GDM1 (cell line): ENCODE data around the gene TUT4.

Experiments used
- DNase-seq: peaks from one replicate; lab custom pipeline; 2025; lab: John Stamatoyannopoulos, UW

The TUT4 gene

GRCh38 chr1:52472384-52472783, 80.5 kb downstream of the TUT4 start:
- no peak for DNase-seq

GRCh38 chr1:52469108-52469507, 83.8 kb downstream of the TUT4 start:
- no peak for DNase-seq

- DNase-seq: no peak
These were observed 89.0 kb downstream of the TUT4 start for GRCh38 chr1:52463891-52464290.

- no peak for DNase-seq
These were observed 91.1 kb downstream of the TUT4 start for GRCh38 chr1:52461821-52462220.

DNA sequence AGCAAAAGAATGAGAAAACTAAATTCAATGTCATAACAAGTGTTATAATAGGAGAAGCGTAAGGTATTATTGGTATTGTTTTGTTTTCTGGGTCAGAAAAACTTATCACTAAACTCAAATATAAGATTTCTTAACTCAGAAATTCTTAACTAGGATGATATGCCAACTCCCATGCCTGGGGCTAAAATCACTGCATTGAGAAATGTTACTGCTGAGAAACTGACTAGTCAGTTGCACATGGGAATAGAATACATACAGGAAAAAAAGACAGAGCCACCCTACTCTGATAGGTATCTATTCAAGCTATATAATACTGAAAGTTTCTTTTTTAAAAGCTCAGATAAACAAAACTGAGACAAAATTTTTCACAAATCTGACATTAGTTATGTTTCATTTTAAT, 92.2 kb downstream of the TUT4 start:
- DNase-seq: no peak

- no peak for DNase-seq
These were observed 97.2 kb downstream of the TUT4 start for GRCh38 chr1:52455686-52456085.

DNA sequence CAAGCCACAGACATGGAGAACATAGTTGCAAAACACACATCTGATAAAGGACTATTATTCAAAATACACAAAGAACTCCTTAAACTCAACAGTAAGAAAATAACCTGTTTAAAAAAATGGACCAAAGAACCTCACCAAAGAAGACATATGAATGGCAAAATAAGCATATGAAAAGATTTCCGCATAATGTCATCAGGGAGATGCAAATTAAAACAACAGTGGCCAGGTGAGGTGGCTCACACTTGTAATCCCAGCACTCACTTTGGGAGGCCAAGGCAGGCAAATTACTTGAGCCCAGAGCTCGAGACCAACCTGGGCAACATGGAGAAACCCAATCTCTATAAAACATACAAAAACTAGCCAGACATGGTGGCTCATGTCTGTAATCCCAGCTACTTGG, 98.1 kb downstream of the TUT4 start:
- no peak for DNase-seq

- DNase-seq: no peak
These were observed 98.8 kb downstream of the TUT4 start for GRCh38 chr1:52454127-52454526.

GRCh38 chr1:52444463-52444862, 108.4 kb downstream of the TUT4 start:
- no peak for DNase-seq

- DNase-seq: no peak
These were observed 112.9 kb downstream of the TUT4 start for GRCh38 chr1:52439976-52440375.

- DNase-seq: no peak
These were observed 116.1 kb downstream of the TUT4 start for GRCh38 chr1:52436817-52437216.

- no peak for DNase-seq
These were observed 117.2 kb downstream of the TUT4 start for GRCh38 chr1:52435650-52436049.

- no peak for DNase-seq
These were observed 117.7 kb downstream of the TUT4 start for GRCh38 chr1:52435211-52435610.

GRCh38 chr1:52432807-52433206, 120.1 kb downstream of the TUT4 start:
- DNase-seq: no peak

DNA sequence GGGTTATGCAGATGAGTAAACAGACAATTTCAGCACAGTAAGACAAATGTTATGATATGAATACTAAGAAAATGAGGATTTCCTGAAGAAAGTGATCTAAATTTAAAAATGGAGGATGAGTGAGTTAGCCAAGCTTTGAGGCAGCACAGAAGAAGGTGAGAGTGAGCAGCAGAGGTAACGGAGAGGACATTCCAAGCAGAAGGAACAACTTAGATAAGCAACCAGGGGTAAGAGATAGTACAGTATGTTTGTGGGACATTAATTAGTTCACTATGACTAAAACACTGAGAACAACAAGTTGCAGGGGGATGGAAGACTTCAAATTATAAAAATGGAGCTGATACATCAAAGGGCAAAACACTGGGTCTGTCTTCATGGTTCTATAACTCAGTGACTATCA, 125.7 kb downstream of the TUT4 start:
- DNase-seq: no peak

DNA sequence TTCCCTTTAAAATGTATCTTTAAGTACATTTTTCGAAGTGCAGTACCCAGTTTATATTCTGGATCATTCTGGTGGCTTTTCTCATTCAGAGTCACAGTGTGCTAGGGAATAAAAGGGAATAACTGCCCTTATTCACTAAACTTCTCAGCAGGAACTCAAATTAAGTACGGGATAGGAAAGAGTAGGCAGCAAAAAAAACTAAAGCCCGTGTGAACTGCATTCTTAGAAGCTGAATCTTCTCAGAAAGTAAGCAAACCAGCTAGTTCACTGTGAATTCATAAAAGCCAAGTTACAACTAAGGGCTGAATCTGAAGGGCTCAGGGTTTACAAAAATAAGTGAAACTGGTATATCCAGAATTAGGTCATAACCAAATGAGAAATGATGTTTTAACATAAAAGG, 126.5 kb downstream of the TUT4 start:
- no peak for DNase-seq

DNA sequence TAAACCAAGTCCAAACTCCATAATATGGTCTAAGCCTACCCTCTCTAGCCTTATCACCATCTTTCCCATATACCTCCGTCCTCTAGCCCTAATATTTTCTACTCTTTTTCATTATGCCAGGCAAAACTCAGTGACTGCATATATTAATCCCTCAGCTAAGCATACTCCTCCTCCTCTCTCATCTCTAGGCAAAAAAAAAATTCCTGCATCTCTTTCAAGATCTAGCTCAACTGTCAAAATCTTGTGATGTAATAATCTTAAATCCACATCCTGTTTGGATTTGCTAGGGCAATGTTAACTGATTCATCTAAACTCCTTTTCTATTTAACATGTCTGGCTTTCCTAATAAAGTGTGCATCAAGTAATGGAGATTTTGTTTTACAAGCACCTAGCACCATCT, 128.1 kb downstream of the TUT4 start:
- DNase-seq: no peak

DNA sequence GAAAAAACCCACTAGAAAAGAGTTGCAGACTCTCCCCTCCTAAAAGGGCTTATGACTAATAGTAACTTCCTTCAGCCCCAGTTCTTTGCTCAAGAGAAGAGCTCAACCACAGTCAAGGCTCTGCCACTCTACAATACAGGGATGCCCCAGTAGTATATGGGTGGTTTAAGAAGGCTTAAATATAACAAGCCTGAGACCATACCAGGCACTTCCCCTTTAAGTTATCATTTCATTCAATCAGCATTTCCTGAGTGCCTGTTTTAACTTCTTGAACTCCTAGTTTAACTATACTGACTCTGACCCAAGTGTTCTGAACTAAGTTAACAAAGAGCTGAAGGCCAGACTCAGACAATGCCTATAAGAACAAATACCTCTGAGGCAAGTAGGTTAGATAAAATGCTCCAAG, 128.7 kb downstream of the TUT4 start:
- DNase-seq: peak; percentile 14

- DNase-seq: no peak
These were observed 129.1 kb downstream of the TUT4 start for GRCh38 chr1:52423771-52424170.

GRCh38 chr1:52423055-52423454, 129.8 kb downstream of the TUT4 start:
- DNase-seq: no peak

- DNase-seq: no peak
These were observed 132.2 kb downstream of the TUT4 start for GRCh38 chr1:52420713-52421112.

DNA sequence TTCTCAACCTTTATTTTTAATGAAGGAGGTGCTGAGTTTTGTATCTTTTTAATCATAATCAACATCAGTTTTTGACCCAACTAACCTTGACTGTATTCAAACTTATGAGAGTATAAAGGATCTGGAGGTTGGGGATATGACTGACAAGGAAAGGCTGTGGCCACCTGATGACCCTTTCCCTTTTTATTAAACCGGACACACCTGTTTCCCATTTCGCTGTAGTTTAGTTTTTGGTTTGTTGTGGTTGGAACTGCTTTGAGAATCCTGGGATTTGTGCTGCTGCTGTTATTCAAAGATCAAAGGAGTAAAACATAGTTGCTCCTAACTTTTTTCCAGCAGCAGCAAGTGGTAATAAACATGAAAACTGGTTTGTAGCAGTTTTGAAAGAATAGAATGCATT, 136.1 kb downstream of the TUT4 start:
- DNase-seq: no peak

DNA sequence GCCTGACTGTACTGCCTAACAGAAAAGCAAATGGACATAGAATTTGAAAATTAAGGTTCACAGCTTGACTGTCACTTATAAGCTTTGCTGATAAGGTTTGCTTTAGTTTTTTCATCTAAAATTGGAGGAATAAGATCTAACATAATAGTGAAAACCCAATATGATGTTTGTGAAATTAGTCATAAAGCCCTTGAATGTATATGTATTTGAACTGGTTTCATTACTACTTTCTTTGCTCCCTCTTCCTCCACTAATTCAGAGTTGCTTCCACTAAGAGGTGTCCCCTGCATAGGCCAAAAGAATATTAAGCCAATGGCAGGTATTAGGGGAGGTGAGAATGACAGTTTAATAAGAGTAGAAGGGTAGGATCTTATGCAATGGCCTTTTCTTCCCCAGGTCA, 137.9 kb downstream of the TUT4 start:
- DNase-seq: no peak

- no peak for DNase-seq
These were observed 139.4 kb downstream of the TUT4 start for GRCh38 chr1:52413410-52413989.

- DNase-seq: no peak
These were observed 147.9 kb downstream of the TUT4 start for GRCh38 chr1:52404975-52405338.
